ENCODE results near the gene FBH1. TPM values are rescaled to one million over a fixed set of nuclear protein-coding genes. Genes with fewer than 3 reads are reported as not detected.

The FBH1 gene
- total and polyA plus RNA-seq, 4 experiments from 2014 or later = 71.1 to 97.5 (median 83.6) TPM

DNA sequence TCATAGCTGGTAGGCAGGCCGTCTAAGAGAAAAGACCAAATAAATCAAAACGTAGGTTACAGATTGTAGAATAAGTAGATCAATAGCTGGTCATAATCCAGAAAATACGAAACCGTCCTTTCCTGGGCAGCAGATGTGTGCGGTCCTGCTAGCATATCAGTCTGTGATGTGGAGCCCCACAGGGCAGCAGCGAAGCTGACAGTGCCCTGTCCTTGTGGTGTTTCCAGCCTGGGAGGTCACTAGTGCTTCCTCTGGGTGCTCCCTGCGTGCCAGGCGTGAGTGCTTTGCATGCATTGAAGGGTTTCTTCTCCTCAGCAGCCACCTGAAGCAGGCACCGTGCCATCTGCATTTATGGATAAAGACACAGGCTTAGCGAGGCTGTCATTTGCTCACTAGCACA lies 45.6 kb downstream of the FBH1 start:
- Histone ChIP-seq H3K27me3 (ENCODE audit: insufficient read depth, low read length) (no peaks in the 10 kb centered on the region), H3K4me3 (ENCODE audit: low read length in 2 of 2) (no peak overlapping the region), H3K9me3 (ENCODE audit: control insufficient read depth in 1 of 2, low read length in 2 of 2) (no peaks in the 10 kb centered on the region), H3K27ac (ENCODE audit: low read depth, low read length) (no peak overlapping the region), H3K4me1 (ENCODE audit: insufficient read depth, low read length) (no peaks in the 10 kb centered on the region), H3K36me3 (ENCODE audit: insufficient read depth, low read length) (peaks cover 36% of the 10 kb centered on the region)
- Mint-ChIP-seq H3K27ac (no peak overlapping the region), H3K4me1 (no peaks in the 10 kb centered on the region), H3K36me3 (peaks cover 31 to 42% of the 10 kb centered on the region in 2 donors), H3K9me3 (no peaks in the 10 kb centered on the region), H3K27me3 (no peaks in the 10 kb centered on the region), H3K4me3 (no peak overlapping the region)
- DNase-seq = no peak
- ChIA-PET POLR2A (ENCODE audit: partially characterized antibody) (interaction anchor here (0.9 kb wide), 1 partner anchor 45 kb away, joined by 3 read pairs; the partner anchor contains the start of genes ANKRD16 and FBH1), CTCF (ENCODE audit: partially characterized antibody) (no interaction called here)
- intact Hi-C loops (cut with micrococcal nuclease) = no loop called here

DNA sequence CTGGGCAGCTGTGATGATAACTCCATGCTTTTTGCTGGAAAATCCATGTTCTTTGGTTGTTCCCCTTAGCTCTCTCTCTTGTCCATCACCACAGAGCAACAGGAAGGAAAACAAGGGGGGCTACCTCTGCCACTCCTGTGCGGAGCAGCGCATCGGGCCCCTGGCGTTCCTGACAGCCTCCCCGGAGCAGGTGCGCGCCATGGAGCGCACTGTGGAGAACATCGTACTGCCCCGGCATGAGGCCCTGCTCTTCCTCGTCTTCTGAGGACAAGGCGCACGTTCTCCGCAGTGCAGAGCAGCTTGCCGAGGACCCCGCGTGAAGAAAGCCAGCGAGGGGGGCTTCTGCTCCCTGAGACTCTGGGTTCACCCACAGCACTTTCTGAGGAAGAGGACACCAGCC lies 47.0 kb downstream of the FBH1 start:
- Histone ChIP-seq H3K4me1 (ENCODE audit: insufficient read depth, low read length) (no peaks in the 10 kb centered on the region), H3K27ac (ENCODE audit: low read depth, low read length) (no peak overlapping the region), H3K4me3 (ENCODE audit: low read length in 2 of 2) (no peak overlapping the region), H3K27me3 (ENCODE audit: insufficient read depth, low read length) (no peaks in the 10 kb centered on the region), H3K36me3 (ENCODE audit: insufficient read depth, low read length) (peaks cover 30% of the 10 kb centered on the region), H3K9me3 (ENCODE audit: control insufficient read depth in 1 of 2, low read length in 2 of 2) (no peaks in the 10 kb centered on the region)
- H3K27me3 Mint-ChIP-seq = no peaks in the 10 kb centered on the region
- ChIA-PET CTCF (ENCODE audit: partially characterized antibody) (interaction anchor here (0.7 kb wide), 1 partner anchor 74 kb away, joined by 4 read pairs; no protein-coding TSS in a partner anchor), POLR2A (ENCODE audit: partially characterized antibody) (no interaction called here)
- H3K4me1 Mint-ChIP-seq = no peaks in the 10 kb centered on the region
- intact Hi-C loops (cut with micrococcal nuclease) = no loop called here
- H3K27ac Mint-ChIP-seq = no peak overlapping the region
- no peak for DNase-seq
- H3K9me3 Mint-ChIP-seq = no peaks in the 10 kb centered on the region
- H3K36me3 Mint-ChIP-seq = peaks cover 31 to 35% of the 10 kb centered on the region in 2 donors
- H3K4me3 Mint-ChIP-seq = no peak overlapping the region

DNA sequence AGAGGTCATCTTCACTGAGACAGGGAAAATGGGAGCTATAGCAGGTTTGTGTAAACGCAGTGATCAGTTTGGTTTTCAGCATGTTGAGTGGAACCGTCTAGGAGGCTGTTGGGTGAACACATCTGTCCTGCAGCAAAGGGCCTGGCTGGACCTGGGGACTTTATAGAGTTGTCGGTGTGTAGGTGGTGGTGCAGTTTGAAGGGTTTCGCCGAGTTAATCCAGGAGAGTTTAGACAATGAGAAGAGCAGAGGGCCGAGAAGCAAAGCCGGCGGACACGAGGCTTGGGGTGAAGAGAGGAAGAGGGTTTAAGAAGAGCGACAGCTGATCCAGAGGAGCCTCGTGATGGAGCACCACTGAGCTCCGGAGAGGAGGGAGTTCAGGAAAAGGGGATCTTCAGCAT lies 48.2 kb downstream of the FBH1 start:
- DNase-seq = no peak
- CTCF ChIA-PET (ENCODE audit: partially characterized antibody) = no interaction called here
- Mint-ChIP-seq H3K4me3 (no peak overlapping the region), H3K27ac (peak overlapping the region in 3 of 7 donors; percentile 6 to 77 (median 28)), H3K4me1 (no peaks in the 10 kb centered on the region), H3K36me3 (peaks cover 25 to 28% of the 10 kb centered on the region in 2 donors), H3K27me3 (no peaks in the 10 kb centered on the region), H3K9me3 (no peaks in the 10 kb centered on the region)
- H3K27ac ChIP-seq (ENCODE audit: low read depth, low read length) = no peak overlapping the region
- intact Hi-C loops (cut with micrococcal nuclease) = no loop called here
- H3K4me3 ChIP-seq (ENCODE audit: low read length in 2 of 2) = no peak overlapping the region
- POLR2A ChIA-PET (ENCODE audit: partially characterized antibody) = no interaction called here
- H3K4me1 ChIP-seq (ENCODE audit: insufficient read depth, low read length) = no peaks in the 10 kb centered on the region
- no peaks in the 10 kb centered on the region for H3K27me3 ChIP-seq (ENCODE audit: insufficient read depth, low read length)
- no peaks in the 10 kb centered on the region for H3K9me3 ChIP-seq (ENCODE audit: control insufficient read depth in 1 of 2, low read length in 2 of 2)
- H3K36me3 ChIP-seq (ENCODE audit: insufficient read depth, low read length) = peaks cover 30% of the 10 kb centered on the region

DNA sequence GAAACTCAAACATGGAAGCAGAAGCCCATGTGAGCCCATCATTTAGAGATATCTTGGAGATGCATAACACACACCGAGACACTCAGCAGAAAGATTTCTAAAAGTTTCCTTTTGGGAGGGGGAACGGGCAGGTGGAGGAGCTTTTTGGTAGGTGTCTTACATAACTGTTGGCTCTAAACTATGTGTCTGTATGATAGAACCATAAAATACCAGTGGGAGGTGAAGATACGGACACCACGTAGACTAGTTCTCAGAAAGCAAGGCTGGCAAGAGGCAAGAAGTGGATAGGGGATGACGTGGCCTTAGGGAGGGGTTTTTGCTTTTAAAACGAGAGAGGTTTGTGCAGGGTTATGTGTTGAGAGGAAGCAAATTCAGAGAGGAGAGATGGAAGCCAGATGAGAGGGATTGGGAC lies 50.8 kb downstream of the FBH1 start:
- intact Hi-C loops (cut with micrococcal nuclease) = no loop called here
- Mint-ChIP-seq H3K27ac (peak overlapping the region in 2 of 7 donors; percentile 12 to 25), H3K27me3 (no peaks in the 10 kb centered on the region), H3K9me3 (no peaks in the 10 kb centered on the region), H3K4me1 (peaks cover under 1 to 7% (median 2%) of the 10 kb centered on the region in 4 donors), H3K36me3 (peaks cover 19 to 20% of the 10 kb centered on the region in 2 donors), H3K4me3 (no peak overlapping the region)
- ChIA-PET CTCF (ENCODE audit: partially characterized antibody) (no interaction called here), POLR2A (ENCODE audit: partially characterized antibody) (no interaction called here)
- no peaks in the 10 kb centered on the region for H3K4me1 ChIP-seq (ENCODE audit: insufficient read depth, low read length)
- H3K27me3 ChIP-seq (ENCODE audit: insufficient read depth, low read length) = no peaks in the 10 kb centered on the region
- DNase-seq = no peak
- no peaks in the 10 kb centered on the region for H3K9me3 ChIP-seq (ENCODE audit: control insufficient read depth in 1 of 2, low read length in 2 of 2)
- H3K4me3 ChIP-seq (ENCODE audit: low read length in 2 of 2) = no peak overlapping the region
- no peak overlapping the region for H3K27ac ChIP-seq (ENCODE audit: low read depth, low read length)
- peaks cover 20% of the 10 kb centered on the region for H3K36me3 ChIP-seq (ENCODE audit: insufficient read depth, low read length)

DNA sequence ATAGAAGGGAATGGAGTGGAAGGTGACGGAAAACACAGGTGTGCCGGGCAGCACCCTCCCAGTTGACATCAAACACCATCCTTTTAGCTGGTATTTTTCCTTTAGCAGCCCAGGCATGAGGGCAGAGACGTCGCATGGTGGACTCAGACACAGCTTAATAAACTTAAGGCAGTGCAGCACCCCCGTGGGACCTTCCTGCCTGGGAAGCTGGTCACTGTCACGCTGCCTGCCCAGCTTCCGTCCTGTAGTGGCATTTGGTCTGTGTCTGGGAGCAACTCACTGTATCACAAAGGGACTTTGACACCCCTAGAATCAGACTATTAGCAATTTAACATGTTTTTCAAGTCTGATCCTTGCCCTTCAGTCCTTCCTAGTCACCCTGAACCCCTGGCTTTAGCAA lies 51.5 kb downstream of the FBH1 start:
- Mint-ChIP-seq H3K9me3 (no peaks in the 10 kb centered on the region), H3K4me1 (peaks cover 2 to 11% (median 7%) of the 10 kb centered on the region in 4 donors), H3K27ac (no peak overlapping the region), H3K27me3 (no peaks in the 10 kb centered on the region), H3K4me3 (no peak overlapping the region), H3K36me3 (peaks cover 13 to 15% of the 10 kb centered on the region in 2 donors)
- Histone ChIP-seq H3K36me3 (ENCODE audit: insufficient read depth, low read length) (peaks cover 14% of the 10 kb centered on the region), H3K27me3 (ENCODE audit: insufficient read depth, low read length) (no peaks in the 10 kb centered on the region), H3K9me3 (ENCODE audit: control insufficient read depth in 1 of 2, low read length in 2 of 2) (no peaks in the 10 kb centered on the region), H3K4me1 (ENCODE audit: insufficient read depth, low read length) (no peaks in the 10 kb centered on the region), H3K27ac (ENCODE audit: low read depth, low read length) (no peak overlapping the region), H3K4me3 (ENCODE audit: low read length in 2 of 2) (no peak overlapping the region)
- ChIA-PET POLR2A (ENCODE audit: partially characterized antibody) (no interaction called here), CTCF (ENCODE audit: partially characterized antibody) (interaction anchor here (1.3 kb wide), 1 partner anchor 109 kb away, joined by 3 read pairs; no protein-coding TSS in a partner anchor)
- no peak for DNase-seq
- intact Hi-C loops (cut with micrococcal nuclease) = no loop called here

DNA sequence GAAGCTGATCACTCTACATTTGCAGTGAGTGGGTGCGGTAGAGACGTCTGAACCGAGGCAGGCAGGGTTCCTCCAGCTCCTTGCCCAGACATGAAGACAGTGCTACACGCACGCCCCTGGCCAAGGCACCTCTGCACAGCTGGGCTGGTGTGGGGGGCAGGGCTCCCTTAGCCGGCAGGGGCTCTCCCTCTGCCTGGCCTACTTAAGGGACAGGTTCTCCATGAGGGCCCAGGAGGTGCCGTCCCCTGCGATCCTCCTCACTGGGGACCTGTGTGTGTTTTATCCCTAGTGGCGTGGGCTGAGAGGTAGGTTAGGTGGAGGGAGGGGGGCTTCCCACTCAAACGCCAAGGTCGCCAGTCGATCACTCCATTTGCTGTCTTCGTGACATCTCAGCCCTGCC lies 52.0 kb downstream of the FBH1 start:
- peaks cover 10 to 12% of the 10 kb centered on the region in 2 donors for H3K36me3 Mint-ChIP-seq
- POLR2A ChIA-PET (ENCODE audit: partially characterized antibody) = no interaction called here
- H3K4me1 Mint-ChIP-seq = peaks cover 2 to 11% (median 7%) of the 10 kb centered on the region in 4 donors

DNA sequence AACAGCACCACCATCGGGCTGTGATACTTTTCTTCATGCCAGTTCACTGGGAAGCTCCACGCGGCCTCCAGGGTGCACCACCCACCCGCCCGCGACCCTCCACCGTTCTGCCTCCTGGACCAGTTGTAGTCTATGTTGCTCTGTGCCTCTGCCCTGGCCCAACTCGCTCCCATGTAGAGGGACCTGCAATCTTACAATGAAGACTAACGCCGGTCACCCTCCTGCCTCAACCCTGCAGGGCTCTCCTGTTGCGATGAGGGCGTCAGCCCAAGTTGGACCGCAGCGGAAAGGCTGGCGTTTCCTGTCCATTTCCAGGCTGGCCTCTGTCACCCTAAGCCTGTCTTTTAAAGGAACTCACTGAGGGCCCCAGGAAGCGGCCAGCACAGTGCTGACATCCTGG lies 52.4 kb downstream of the FBH1 start:
- Histone ChIP-seq H3K4me3 (ENCODE audit: low read length in 2 of 2) (no peak overlapping the region), H3K27me3 (ENCODE audit: insufficient read depth, low read length) (no peaks in the 10 kb centered on the region), H3K36me3 (ENCODE audit: insufficient read depth, low read length) (peaks cover 8% of the 10 kb centered on the region), H3K27ac (ENCODE audit: low read depth, low read length) (no peak overlapping the region), H3K4me1 (ENCODE audit: insufficient read depth, low read length) (no peaks in the 10 kb centered on the region), H3K9me3 (ENCODE audit: control insufficient read depth in 1 of 2, low read length in 2 of 2) (no peaks in the 10 kb centered on the region)
- Mint-ChIP-seq H3K9me3 (no peaks in the 10 kb centered on the region), H3K4me3 (peak overlapping the region in 1 of 8 donors; percentile 10), H3K36me3 (peaks cover 9 to 11% of the 10 kb centered on the region in 2 donors), H3K4me1 (peaks cover 2 to 11% (median 7%) of the 10 kb centered on the region in 4 donors), H3K27ac (no peak overlapping the region), H3K27me3 (no peaks in the 10 kb centered on the region)
- no peak for DNase-seq
- ChIA-PET POLR2A (ENCODE audit: partially characterized antibody) (no interaction called here), CTCF (ENCODE audit: partially characterized antibody) (interaction anchor here (1.3 kb wide), 1 partner anchor 108 kb away, joined by 3 read pairs; no protein-coding TSS in a partner anchor)
- intact Hi-C loops (cut with micrococcal nuclease) = no loop called here

More for the DNA sequence above, 52.0 kb downstream of the FBH1 start:
- Histone ChIP-seq H3K4me3 (ENCODE audit: low read length in 2 of 2) (no peak overlapping the region), H3K27ac (ENCODE audit: low read depth, low read length) (no peak overlapping the region), H3K36me3 (ENCODE audit: insufficient read depth, low read length) (peaks cover 10% of the 10 kb centered on the region), H3K27me3 (ENCODE audit: insufficient read depth, low read length) (no peaks in the 10 kb centered on the region), H3K4me1 (ENCODE audit: insufficient read depth, low read length) (no peaks in the 10 kb centered on the region), H3K9me3 (ENCODE audit: control insufficient read depth in 1 of 2, low read length in 2 of 2) (no peaks in the 10 kb centered on the region)
- intact Hi-C loops (cut with micrococcal nuclease) = no loop called here
- no peak for DNase-seq
- Mint-ChIP-seq H3K9me3 (no peaks in the 10 kb centered on the region), H3K27ac (no peak overlapping the region), H3K4me3 (no peak overlapping the region), H3K27me3 (no peaks in the 10 kb centered on the region)
- CTCF ChIA-PET (ENCODE audit: partially characterized antibody) = interaction anchor here (1.3 kb wide), 1 partner anchor 108 kb away, joined by 3 read pairs; no protein-coding TSS in a partner anchor

All from CD4-positive, alpha-beta memory T cell (primary cell).